Measurements from ENCODE around the gene SLC6A5. TPM values are rescaled to one million over a fixed set of nuclear protein-coding genes. Genes with fewer than 3 reads are reported as not detected.

Gene SLC6A5
- total and polyA plus RNA-seq, 10 of the 15 experiments (the other 5 are each of a cell fraction or from before 2014, with no cell fraction given): 0.01 TPM; not detected in 9

GRCh38 chr11:20668131-20668809 is 68.9 kb downstream of the SLC6A5 start:
- Histone ChIP-seq H3K9me3 (replicated peaks; ENCODE audit: control insufficient read depth, insufficient read depth, low read length) (no peaks in the 10 kb centered on the region), H2AFZ (ENCODE audit: control insufficient read depth, low read depth, low read length) (no peak overlapping the region), H3K4me2 (ENCODE audit: control insufficient read depth, insufficient read depth) (no peak overlapping the region), H3K9ac (ENCODE audit: control insufficient read depth, insufficient read depth, low read length) (no peak overlapping the region), H3K4me3 (no peak overlapping the region), H3K27ac (ENCODE audit: control insufficient read depth, insufficient read depth) (no peak overlapping the region), H4K20me1 (ENCODE audit: control insufficient read depth, insufficient read depth) (no peaks in the 10 kb centered on the region), H3K4me1 (ENCODE audit: control insufficient read depth, insufficient read depth, low read length) (no peaks in the 10 kb centered on the region), H3K36me3 (ENCODE audit: control insufficient read depth in 2 of 2, insufficient read depth in 2 of 2, low read length in 1 of 2) (no peaks in the 10 kb centered on the region), H3K27me3 (replicated peaks in 1 of 2; ENCODE audit: control insufficient read depth in 2 of 2, insufficient read depth in 2 of 2, low read length in 1 of 2) (peaks cover 10 to 13% of the 10 kb centered on the region in 2 experiments), H3K79me2 (ENCODE audit: control insufficient read depth, insufficient read depth, low read length) (no peaks in the 10 kb centered on the region)
- no peak for FAIRE-seq
- no TSS peak for BruUV-seq (replicated peaks)
- ChIA-PET POLR2A (no interaction called here), RAD21 (ENCODE audit: unreplicated experiment) (no interaction called here), SMC1A (ENCODE audit: uncharacterized antibody, unreplicated experiment) (no interaction called here), CTCF (no interaction called here)
- DNase-seq (ENCODE audit: low read depth, low spot score): no peak
- WGBS (ENCODE audit: insufficient coverage, insufficient replicate concordance, low lambda C conversion rate, missing lambda C conversion rate): 8% methylated on average over 10 of the region's 10 CpGs
- intact Hi-C loops (cut with micrococcal nuclease; ENCODE audit: unreplicated experiment) (no loop called here), in situ Hi-C loops (cut with MboI) (no loop called here)
- no peak for TF ChIP-seq USF2 (IDR thresholded peaks at IDR 0.05; ENCODE audit: borderline replicate concordance, low read depth, low read length)
- no peak for TF ChIP-seq STAT1 (conservative IDR thresholded peaks at IDR 0.05)
- ATAC-seq: no peak

GRCh38 chr11:20668844-20669819 is 69.7 kb downstream of the SLC6A5 start, which contains the start of gene NELL1:
Gene NELL1, plus strand, starts transcription at chr11:20669586.
- H3K9me3 ChIP-seq (replicated peaks; ENCODE audit: control insufficient read depth, insufficient read depth, low read length): no peaks in the 10 kb centered on the region
- ATAC-seq (no peak), FAIRE-seq (no peak), DNase-seq (ENCODE audit: low read depth, low spot score) (no peak)
- WGBS (ENCODE audit: insufficient coverage, insufficient replicate concordance, low lambda C conversion rate, missing lambda C conversion rate): 6% methylated on average over 71 of the region's 93 CpGs
- peaks cover 10 to 13% of the 10 kb centered on the region in 2 experiments for H3K27me3 ChIP-seq (replicated peaks in 1 of 2; ENCODE audit: control insufficient read depth in 2 of 2, insufficient read depth in 2 of 2, low read length in 1 of 2)
- H3K36me3 ChIP-seq (ENCODE audit: control insufficient read depth in 2 of 2, insufficient read depth in 2 of 2, low read length in 1 of 2): no peaks in the 10 kb centered on the region
- POLR2A ChIA-PET: no interaction called here
- SMC1A ChIA-PET (ENCODE audit: uncharacterized antibody, unreplicated experiment): no interaction called here
- no peak within 1 kb of the TSS for H3K9ac ChIP-seq (ENCODE audit: control insufficient read depth, insufficient read depth, low read length)
- H3K4me2 ChIP-seq (ENCODE audit: control insufficient read depth, insufficient read depth): no peak within 1 kb of the TSS
- H3K4me3 ChIP-seq: no peak within 1 kb of the TSS
- CTCF ChIA-PET: interaction anchor here (5.1 kb wide), 1 partner anchor 19 kb away, joined by 46 read pairs; no protein-coding TSS in a partner anchor
- no peaks in the 10 kb centered on the region for H3K79me2 ChIP-seq (ENCODE audit: control insufficient read depth, insufficient read depth, low read length)
- in situ Hi-C loops (cut with MboI) (no loop called here), intact Hi-C loops (cut with micrococcal nuclease; ENCODE audit: unreplicated experiment) (no loop called here)
- H3K4me1 ChIP-seq (ENCODE audit: control insufficient read depth, insufficient read depth, low read length): no peaks in the 10 kb centered on the region
- RAD21 ChIA-PET (ENCODE audit: unreplicated experiment): no interaction called here
- no peak within 1 kb of the TSS for H3K27ac ChIP-seq (ENCODE audit: control insufficient read depth, insufficient read depth)
- BruUV-seq (replicated peaks): no TSS peak
- TF ChIP-seq ZNF207 (IDR thresholded peaks at IDR 0.05; ENCODE audit: borderline replicate concordance) (no peak), SUZ12 (IDR thresholded peaks at IDR 0.05; ENCODE audit: unreplicated experiment) (peak; percentile 86), HDGF (IDR thresholded peaks at IDR 0.05) (no peak), EGR1 (IDR thresholded peaks at IDR 0.05; ENCODE audit: borderline replicate concordance in 1 of 2, low read depth in 2 of 2, low read length in 2 of 2) (no peak), NFIC (IDR thresholded peaks at IDR 0.05; ENCODE audit: low read depth, low read length) (no peak), USF2 (IDR thresholded peaks at IDR 0.05; ENCODE audit: borderline replicate concordance, low read depth, low read length) (no peak), CEBPB (IDR thresholded peaks at IDR 0.05; ENCODE audit: borderline replicate concordance in 1 of 2, low read depth in 2 of 2, low read length in 2 of 2) (no peak), GATAD2B (conservative IDR thresholded peaks at IDR 0.05; ENCODE audit: low read depth) (no peak)
- no peaks in the 10 kb centered on the region for H4K20me1 ChIP-seq (ENCODE audit: control insufficient read depth, insufficient read depth)
- H2AFZ ChIP-seq (ENCODE audit: control insufficient read depth, low read depth, low read length): no peak within 1 kb of the TSS

All from GM12878 (cell line).